Testis (tissue), 2 donors: ENCODE data around the gene MDGA2.

Experiments
- POLR2A ChIP-seq: fragments of 450-650 bp; IDR thresholded peaks from one replicate; pipeline ENCODE4 v1.6.1; 2017; ENCODE audit warnings: antibody characterized with exemption, mild to moderate bottlenecking, moderate library complexity
- TF ChIP-seq, protein P1 (sequence below), 3 experiments: fragments of 450-650 bp in 2 of 3; fragments of 200-600 bp in 1 of 3; sonication (generic) in 1 of 3; IDR thresholded peaks; one replicate each; pipeline ENCODE4 v1.5.1; 2016 to 2019; ENCODE audit warnings: antibody characterized with exemption in 3 of 3, mild to moderate bottlenecking in 2 of 3, moderate library complexity in 1 of 3

- TF ChIP-seq, protein P1, sequence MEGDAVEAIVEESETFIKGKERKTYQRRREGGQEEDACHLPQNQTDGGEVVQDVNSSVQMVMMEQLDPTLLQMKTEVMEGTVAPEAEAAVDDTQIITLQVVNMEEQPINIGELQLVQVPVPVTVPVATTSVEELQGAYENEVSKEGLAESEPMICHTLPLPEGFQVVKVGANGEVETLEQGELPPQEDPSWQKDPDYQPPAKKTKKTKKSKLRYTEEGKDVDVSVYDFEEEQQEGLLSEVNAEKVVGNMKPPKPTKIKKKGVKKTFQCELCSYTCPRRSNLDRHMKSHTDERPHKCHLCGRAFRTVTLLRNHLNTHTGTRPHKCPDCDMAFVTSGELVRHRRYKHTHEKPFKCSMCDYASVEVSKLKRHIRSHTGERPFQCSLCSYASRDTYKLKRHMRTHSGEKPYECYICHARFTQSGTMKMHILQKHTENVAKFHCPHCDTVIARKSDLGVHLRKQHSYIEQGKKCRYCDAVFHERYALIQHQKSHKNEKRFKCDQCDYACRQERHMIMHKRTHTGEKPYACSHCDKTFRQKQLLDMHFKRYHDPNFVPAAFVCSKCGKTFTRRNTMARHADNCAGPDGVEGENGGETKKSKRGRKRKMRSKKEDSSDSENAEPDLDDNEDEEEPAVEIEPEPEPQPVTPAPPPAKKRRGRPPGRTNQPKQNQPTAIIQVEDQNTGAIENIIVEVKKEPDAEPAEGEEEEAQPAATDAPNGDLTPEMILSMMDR (IDR thresholded peaks at IDR 0.05): peak in 1 of 3 experiments; percentile 15
- TF ChIP-seq POLR2A: no peak
Measured at GRCh38 chr14:47040550-47040949, 634.9 kb downstream of the MDGA2 start.
